HG03060 (cell line): ENCODE data around the gene PLA2G1B.

Experiments used
- ATAC-seq: cut with Tn5 transposase; IDR thresholded peaks from one replicate; pipeline ENCODE4 v1.9.1; 2021; ENCODE audit warnings: low read depth, moderate number of reproducible peaks; ENCODE audit not compliant: unreplicated experiment

The PLA2G1B gene

DNA sequence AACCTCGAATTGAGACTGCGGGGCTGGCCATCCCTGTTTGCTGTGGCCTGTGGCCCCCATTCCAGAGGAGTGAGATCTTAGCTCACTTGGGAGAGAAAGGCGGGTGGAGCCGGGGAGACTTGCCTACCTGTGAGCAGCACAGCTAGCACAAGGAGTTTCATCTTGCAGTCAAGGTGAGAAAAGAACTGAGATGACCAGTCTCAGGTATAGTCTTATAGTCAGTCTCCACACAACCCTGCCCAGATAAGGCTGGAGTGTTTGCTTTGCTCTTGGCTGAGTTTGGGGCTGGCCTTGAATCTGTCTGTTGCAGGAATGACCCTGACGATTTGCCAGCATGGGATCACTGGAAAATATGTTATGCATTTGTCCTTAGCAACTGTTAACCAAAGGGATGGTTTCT lies at the start of gene PLA2G1B:
TSS of gene PLA2G1B (minus strand) at position 187 of the 400 bp plus-strand sequence. CDS start at position 161, 26 bp downstream.
- ATAC-seq: no peak

DNA sequence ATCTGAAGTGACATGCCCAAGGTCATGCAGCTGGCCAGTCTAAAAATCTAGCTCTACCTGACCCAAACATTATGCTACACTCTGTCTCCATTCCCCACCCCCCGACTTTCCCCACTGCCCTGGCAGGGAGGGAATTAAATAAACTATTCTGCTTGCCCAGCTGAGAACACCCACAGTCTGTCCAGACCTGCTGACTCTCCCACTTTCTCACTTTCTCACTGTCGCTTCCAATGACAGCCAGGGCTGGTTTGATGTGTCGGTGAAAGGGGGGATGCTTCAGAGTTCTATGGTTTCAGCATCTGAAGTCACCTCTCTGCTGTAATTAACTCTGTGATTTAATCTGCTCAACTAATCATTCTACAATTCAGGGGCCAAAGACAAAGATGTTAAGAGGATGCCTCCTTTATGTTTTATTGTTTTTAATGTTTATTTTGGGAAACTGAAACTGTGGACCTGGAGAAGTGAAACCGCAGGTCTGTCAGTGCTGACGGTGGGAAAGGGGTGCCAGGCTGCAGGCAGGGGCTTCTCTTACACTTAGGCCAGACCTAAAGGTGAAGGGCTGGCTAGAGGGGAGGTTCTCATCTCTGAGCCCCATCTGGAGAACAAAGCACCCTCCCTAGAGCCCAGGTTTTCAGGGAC lies 49.5 kb upstream of the PLA2G1B start:
- ATAC-seq: no peak

DNA sequence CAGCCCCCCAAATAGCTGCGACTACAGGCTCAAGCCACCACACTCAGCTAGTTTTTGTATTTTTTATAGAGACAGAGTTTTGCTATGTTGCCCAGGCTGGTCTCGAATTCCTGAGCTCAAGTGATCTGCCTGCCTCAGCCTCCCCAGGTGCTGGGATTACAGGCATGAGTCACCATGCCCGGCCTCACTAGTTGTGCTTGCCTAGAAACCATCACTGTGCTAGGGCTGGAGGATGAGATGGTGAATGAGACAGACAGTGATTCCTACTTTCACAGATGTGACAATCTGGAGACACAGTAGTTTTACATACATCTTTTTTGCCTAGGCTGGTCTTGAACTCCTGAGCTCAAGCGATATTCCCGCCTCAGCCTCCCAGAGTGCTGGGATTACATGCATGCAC lies 48.8 kb upstream of the PLA2G1B start:
- no peak for ATAC-seq

DNA sequence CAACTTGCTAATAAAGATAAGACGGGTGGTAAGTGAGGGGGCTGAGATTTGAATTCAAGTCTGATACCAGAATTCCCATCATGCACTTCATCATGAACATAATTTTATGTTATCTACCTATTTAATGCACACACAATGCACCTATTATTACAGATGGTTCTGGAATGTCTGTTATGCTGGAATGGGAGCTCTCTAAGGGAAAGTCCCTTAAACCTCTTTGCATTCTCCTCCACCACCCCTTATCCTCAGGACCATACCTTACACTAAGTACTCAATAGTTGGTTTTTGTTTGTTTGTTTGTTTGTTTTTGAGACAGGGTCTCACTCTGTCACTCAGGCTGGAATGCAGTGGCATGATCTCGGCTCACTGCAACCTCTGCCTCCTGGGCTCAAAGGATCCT lies 48.4 kb upstream of the PLA2G1B start:
- no peak for ATAC-seq

DNA sequence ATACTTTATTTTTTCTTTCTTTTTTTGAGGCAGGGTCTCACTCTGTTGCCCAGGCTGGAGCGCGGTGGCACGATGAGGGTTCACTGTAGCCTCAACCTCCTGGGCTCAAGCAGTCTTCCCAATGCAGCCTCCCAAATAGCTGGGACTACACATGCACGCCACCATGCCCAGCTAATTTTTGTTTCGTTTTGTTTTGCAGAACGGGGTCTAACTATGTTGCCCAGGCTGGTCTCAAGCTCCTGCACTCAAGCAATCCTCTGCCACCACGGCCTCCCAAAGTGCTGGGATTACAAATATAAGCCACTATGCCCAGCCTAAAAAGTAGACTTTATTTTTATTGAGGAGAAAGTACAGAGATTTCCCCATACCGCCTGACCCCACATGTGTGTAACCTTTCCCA lies 46.1 kb upstream of the PLA2G1B start:
- no peak for ATAC-seq

DNA sequence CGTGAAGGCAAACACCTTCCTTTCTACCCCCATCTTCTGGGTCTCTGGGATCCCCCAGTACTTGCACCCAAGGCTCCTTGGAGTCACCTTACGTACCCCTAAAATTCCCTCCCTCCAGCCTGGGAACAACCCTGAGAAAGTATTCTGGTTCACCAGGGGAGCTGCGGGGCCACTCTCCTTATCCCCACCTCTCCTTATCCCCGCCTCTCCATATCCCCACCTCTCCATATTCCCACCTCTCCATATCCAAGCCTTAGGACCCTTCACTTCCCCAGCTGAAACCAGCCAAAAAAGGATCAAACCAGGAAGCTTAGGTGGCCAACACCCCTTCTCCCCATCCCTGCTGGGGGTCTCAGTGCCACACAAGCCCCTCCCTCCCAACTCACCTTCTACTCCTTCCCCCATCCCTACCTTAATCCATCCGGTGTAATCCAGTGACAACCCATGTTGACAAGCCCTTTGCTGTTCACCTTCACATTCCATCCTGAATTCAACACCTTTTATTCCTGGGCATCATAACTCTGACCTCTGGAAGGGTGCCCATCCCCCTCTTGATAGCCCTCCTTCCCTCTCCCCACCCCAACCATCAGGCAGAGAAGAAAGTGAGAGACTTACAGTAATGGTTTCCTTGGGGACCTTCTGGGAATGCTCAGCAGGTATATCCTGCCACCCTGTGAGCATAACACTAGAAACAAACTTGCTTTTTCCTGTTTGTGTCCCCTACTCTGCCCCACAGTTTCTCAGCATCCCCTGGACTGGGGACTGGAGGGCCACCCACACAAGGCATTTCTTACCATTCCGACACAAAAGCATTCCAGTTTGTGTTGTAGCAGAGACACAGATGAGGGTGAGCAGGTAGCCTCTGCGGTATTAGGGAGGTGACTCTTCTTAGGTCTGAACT lies 43.0 kb upstream of the PLA2G1B start:
- ATAC-seq: no peak

DNA sequence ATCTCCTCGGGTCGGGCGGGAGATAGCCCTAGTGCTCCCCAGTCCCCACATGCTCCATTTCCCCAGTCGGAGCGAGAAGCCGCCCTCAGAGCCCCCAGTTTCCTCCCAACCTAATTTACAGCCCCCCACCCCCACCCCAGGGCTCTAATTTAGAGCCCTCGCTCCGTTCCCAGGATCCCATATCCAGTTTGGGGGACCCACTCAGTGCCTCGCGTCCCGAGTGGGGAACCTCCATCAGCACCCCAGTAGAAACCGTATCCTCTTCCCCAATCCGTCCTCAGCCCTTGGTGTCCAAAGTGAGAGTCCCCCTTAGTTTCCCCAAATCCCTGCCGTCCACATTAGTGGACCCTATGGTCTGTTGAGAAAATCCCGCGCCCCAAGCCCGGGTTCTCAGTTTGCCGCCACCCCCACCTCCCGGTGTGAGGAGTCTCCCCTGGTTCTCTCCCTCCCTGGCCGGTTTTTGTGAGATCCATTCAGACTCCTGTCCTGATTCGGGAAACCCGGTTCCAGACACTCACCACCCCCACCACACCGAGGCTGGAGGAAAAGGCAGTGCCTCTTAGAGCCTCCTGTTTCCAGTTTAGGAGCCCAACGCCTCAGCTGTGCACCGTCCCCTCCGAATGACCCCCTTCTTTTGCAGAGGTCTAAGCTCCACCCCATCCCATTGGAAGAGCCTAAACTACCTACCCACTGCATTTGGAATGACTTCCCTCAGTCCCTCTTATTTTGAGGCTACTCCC lies 42.2 kb upstream of the PLA2G1B start:
- ATAC-seq: no peak

DNA sequence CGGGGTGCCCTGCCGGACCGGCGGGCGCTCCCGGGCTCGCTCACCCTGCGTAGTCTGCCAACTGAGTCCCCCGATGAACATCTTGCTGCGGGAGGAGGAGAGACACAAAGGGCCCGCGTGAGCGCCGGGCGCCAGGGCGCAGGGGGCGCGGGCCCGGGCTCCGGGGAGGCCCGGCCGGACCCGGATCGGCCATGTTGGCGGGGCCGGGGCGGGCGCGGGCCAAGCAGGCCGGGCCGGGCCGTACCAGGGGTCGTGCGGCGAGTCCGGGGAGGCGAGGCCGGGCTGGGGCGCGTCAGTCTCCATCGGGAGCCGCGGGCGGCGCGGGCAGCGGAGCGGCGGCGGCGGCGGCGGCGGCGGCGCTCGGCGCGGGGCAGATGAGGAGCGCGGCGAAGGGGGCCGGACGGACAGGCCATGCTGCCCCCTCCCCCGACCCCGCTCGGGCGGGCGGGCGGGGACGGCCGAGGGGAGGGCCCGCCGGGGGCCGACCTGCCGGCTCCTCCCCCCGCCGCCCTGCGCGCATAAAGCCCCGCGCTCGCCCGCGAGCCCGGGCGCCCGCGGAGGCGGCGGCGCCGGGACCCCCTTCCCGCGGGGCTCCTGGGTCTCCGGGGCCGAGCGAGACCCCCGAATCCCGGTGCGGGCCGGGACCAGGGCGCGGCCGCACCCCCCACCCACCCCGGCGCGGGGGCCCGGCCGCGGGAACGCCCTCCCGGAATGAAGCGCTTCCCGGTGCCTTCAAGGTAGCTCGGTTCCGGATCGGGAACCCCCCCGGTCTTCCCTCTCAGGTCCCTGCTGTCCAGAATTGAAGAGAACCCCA lies 41.4 kb upstream of the PLA2G1B start, which contains the start of gene MSI1:
TSS of gene MSI1 (minus strand) at position 376 of the 814 bp plus-strand sequence. CDS start at position 303, 73 bp downstream.
- ATAC-seq: no peak

DNA sequence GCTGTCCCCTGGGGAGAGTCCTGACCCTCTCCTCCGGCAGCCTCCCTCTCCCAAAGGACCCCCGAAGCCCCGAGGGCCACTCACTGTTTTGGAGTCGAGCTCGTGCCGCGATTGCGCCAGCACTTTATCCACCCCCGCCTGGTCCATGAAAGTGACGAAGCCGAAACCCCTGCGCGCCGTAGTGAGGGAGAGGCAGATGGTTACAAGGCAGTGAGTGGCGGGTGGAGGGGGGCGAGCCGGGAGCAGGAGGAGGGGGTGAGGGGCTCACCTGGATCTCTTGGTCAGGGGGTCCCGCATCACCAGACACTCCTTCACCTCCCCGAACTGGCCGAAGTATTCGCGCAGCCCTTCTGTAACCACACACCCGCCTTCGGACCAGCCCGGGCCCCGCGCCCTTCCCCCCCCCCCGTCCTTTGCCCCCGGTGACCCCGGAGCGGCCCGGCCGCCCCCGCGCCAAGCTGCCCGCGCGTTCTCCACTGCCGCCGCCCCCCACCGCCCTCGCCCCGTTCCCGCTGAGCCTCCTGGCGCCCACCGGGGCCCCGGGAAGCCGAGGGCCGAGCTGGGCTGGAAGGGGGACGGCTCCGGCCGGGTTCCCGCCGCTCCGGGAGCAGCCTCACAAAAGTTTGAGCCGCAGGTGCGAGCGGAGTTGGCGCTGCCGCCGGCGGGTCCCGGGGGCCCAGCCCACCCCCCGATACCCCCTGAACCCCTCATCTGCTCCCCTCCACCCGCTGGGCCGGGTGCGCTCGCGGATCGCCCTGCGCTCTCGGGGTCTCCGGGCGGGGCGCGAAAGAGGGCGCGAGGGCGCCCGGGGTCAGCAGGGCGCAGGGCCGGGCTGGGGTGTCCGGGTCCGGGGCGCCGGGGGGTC lies 40.6 kb upstream of the PLA2G1B start:
- ATAC-seq: no peak

DNA sequence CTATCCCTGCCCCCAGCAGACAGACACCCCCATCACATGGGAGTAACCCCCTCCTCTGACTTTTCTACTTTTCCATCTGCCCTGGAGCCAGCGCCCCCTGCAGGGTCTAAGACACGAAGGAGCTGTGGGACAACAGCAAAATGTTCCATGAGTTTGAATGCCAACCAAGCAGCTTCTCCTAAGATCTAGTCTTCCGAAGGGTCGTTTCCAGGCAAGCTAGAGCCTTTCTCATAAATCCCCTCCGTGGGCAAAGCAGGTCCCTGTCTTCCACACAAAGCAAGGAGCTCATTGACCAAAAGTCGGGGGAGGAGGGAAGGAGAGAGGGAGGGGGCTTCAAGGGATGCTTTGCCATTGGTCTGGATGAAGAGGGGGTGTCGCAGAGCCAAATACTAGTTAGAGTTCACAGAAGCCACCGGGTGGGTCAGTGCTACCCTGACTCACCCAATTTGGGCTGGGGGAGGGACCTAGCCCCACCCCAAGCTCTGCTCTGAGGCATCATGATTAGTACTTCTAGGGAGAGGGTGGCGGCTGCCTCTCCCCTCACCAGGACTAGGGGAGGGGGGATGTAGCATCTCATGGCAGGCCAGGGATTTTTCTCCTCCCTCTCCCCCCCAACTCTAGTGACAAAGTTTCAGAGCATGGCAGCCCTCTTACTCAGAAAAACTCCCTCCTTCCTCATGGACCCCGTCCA lies 39.8 kb upstream of the PLA2G1B start:
- no peak for ATAC-seq

DNA sequence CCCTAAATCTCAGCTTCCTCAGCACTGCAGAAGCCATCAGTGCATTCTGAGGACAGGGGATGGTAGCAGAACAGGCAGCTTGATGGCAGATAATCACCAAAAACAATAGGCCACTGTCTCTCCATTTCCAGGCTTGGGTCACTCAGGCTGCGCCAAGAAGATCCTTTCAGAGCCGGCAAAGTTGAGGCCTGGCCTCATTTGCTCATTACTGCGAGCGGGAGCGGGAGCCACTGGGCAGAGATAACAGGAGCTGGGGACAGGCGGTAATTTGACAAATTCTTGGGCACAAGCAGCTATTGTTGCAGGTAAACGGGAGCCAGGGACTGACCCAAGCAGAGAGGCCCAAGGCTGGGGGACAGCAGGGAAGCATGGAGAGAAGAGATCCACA lies 39.3 kb upstream of the PLA2G1B start:
- no peak for ATAC-seq

DNA sequence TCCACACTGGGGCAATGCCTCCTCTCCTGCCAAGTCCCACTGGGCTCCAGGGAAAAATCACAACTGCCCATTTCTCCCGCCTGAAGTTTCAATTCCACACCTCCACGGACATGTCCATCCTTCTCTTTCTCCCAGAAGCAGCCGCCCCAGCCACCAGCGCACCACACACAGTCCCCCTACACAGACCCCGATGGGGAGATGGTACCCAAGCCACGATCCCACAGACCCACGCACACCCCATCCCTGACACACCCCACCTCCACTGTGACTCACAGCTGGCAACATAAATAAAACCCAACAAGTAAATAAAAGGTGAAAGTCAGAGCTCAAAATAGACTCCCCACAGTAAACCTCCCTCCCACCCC lies 38.7 kb upstream of the PLA2G1B start:
- no peak for ATAC-seq

DNA sequence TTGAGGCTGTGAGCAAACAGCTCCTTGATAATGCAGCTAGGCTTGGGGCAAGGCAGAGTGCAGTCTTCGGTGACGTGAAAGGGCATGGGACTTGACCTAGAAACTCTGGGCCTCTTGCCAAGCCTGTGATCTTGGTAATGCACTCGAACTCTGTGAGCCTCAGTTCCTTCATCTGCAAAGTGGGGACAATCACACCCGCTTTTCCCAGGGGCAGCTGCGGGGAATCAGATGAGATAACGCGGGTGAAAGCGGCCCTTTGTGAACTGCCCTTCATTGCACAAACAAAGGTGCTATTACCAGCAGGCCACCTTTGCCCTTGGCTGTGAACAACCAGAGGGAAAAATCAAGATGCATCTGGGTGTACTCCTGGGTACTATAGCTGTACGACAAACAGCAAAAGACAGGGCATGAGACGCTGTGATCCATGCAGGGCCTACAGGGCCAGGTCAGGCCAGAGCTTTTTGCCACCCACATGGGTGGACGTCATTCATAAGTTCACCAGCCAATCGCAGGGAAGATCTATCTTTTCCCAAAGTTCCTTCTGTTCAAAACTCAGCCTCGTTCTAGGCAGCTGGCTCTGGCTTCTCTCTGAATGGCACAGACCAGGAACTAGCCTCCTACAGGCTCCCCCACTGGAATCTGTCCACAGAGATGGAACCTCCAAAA lies 38.2 kb upstream of the PLA2G1B start:
- no peak for ATAC-seq

DNA sequence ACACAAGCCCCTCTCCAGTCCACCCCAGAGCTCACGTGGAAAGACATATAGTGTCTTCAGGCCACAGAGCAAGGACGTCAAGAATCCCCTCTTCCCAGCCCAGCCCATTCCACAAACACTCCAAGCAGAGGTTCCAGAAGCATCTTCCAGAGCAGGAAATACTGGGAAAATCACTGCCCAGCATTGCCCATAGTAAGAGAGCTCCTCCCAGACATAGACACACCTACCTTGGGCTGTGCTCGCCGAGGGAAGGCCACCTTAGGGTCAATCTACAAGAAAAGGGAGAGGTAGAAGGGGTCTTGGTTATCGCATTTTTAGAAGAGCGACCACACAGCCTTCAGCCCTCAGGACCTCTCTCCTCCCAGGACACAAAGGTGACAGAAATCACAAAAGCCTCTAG lies 36.9 kb upstream of the PLA2G1B start:
- no peak for ATAC-seq

DNA sequence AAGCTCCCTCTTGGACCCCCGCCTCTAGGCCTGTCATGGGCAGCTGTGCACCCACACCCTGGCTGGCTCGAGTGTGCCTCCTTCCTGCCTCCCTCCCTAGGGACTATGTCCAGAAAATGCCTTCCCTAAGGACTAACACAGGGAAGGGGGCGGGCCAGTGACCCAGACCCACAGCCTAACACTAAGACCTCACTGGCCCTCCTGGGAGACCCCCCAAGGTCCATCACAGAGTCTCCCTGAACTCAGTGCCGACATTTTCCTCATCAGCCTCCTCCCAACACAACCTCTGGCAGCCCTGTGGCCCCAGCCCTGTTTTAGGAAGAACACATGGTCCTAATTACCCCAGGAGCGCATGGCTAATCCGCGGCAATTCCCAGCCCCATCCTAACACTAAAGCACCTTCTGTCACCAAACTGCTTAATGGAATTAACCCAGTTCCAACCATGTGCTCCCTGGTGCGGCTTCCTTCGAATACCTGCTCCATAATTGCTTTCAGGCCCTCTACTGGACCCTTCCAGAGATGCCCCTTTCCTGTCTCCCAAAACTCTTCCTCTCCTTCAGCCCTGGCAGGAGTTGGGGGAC lies 35.8 kb upstream of the PLA2G1B start:
- no peak for ATAC-seq

DNA sequence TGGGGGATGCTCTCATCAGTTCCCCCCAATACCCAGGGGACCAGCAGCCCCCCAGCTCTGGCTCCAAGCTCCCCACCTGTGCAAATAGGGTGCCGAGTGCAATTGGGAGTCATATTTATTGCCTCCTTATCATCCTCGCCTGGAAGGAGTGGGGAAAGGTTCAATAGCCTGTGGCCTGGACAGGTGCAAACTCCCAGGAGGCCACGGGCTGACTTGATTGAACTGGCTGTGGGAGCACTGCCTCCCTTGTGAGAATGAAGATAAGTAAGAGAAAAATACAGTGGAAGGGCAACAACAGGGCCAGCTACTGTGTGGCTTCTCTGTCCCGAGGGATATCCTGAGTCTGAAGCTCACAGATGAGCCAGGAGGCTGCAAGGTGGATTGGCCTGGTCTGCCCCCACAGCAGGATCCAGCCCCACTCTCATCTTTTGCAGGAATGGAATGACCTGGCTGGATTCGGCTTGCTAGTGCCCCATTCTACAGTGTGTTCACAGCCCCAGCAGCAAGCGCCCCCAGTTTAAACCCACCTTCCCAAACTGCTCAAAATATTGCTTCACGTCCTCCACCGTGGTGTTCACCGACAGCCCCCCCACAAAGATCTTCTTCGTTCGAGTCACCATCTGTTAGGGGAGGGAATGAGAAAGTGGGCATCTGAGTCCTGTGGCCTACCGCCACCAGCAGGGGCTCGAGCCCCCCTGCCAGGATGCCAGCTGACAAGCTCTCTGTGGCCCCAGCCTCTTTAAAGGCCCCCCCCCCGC lies 35.1 kb upstream of the PLA2G1B start:
- ATAC-seq: no peak

DNA sequence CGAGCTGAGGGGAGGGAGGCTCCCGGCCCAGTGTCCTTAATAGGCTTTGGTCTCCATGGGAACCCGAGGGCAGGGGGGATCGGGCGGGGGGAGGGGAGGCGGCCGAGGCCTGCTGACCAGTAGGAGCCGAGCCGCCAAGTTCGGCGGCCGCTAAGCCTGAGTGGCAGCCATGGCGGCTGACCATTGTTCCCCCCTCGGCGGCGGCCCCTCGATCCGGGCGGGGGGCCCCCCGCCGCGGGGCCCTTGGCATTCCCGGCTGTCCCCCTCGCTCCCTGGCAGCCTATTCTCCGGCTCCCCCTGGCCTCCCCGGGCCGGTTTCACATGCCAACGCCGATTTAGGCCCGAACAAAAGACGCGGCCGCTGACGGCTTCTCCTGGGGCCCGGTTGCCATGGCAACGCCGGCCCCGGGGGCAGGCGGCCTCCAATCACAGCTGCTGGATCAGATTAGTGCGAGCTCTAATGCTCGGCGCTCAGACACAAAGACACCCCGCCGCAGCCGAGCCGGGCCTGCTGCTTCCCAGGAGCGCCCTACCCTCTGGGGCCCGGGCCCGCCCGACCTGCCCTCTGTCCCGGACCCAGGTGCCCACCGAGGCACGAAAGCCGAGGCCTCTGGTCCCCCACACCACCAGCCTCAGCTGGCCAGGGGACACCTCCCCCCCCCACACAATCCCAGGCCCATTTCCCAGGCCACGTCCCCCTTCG lies 34.1 kb upstream of the PLA2G1B start:
- ATAC-seq: no peak
